Liver (tissue), 9 donors: ENCODE data around the gene XPNPEP3. TPM values are rescaled to one million over a fixed set of nuclear protein-coding genes. Genes with fewer than 3 reads are reported as not detected.

ENCODE experiments used
- DNase-seq: peaks from one replicate; pipeline ENCODE4 v3.0.0-alpha.2; 2017; ENCODE audit warnings: low spot score
- H3K27ac ChIP-seq, 2 donors: one replicate each; pipeline ENCODE4 v1.7.0; 2013; ENCODE audit warnings: inconsistent platforms in 2 of 2, low read length in 2 of 2, control low read depth in 1 of 2, low read depth in 1 of 2, mild to moderate bottlenecking in 1 of 2
- H3K27me3 ChIP-seq, 4 donors: one replicate each; pipeline versions ENCODE4 v1.6.1 to v1.7.0; 2013; ENCODE audit warnings: low read length in 3 of 4, inconsistent platforms in 1 of 4, mild to moderate bottlenecking in 1 of 4, moderate library complexity in 1 of 4; ENCODE audit not compliant: control insufficient read depth in 4 of 4, insufficient read depth in 4 of 4
- H3K36me3 ChIP-seq, 4 donors: one replicate each; pipeline versions ENCODE4 v1.6.1 to v1.7.0; 2013; ENCODE audit warnings: low read length in 3 of 4, mild to moderate bottlenecking in 3 of 4, low read depth in 1 of 4, moderate library complexity in 1 of 4; ENCODE audit not compliant: control insufficient read depth in 4 of 4, insufficient read depth in 3 of 4
- H3K4me1 ChIP-seq, 4 donors: one replicate each; pipeline versions ENCODE4 v1.6.1 to v1.7.0; 2013; ENCODE audit warnings: low read length in 3 of 4, mild to moderate bottlenecking in 3 of 4, moderate library complexity in 1 of 4; ENCODE audit not compliant: control insufficient read depth in 4 of 4, insufficient read depth in 4 of 4
- H3K4me3 ChIP-seq, 3 donors: one replicate each; pipeline versions ENCODE4 v1.6.1 to v1.7.0; 2013; ENCODE audit warnings: low read length in 3 of 3, control low read depth in 1 of 3, low read depth in 1 of 3, mild to moderate bottlenecking in 1 of 3
- H3K9ac ChIP-seq, 2 donors: one replicate each; pipeline ENCODE4 v1.7.0; 2013; ENCODE audit warnings: low read length in 2 of 2, mild to moderate bottlenecking in 2 of 2, moderate library complexity in 2 of 2, control low read depth in 1 of 2, low read depth in 1 of 2
- H3K9me3 ChIP-seq, 4 donors: one replicate each; pipeline versions ENCODE4 v1.6.1 to v1.7.0; 2013; ENCODE audit warnings: low read length in 3 of 4; ENCODE audit not compliant: control insufficient read depth in 4 of 4
- CTCF ChIP-seq: fragments of 150-350 bp; IDR thresholded peaks from 2 replicates; pipeline ENCODE4 v1.5.1; 2017; ENCODE audit warnings: improper control_type of control experiment, low read depth, low read length; ENCODE audit not compliant: missing input control
- FOXA2 ChIP-seq: IDR thresholded peaks from 2 replicates; pipeline ENCODE4 v1.6.1; 2016; ENCODE audit warnings: antibody characterized with exemption
- GABPA ChIP-seq, 2 donors: IDR thresholded peaks in 1 of 2; conservative IDR thresholded peaks in 1 of 2; 2 replicates each; pipeline ENCODE4 v1.6.1; 2016; ENCODE audit warnings: antibody characterized with exemption in 2 of 2, mild to moderate bottlenecking in 1 of 2, moderate library complexity in 1 of 2
- HNF4A ChIP-seq, 2 donors: conservative IDR thresholded peaks; 2 replicates each; pipeline ENCODE4 v1.6.1; 2016; ENCODE audit warnings: antibody characterized with exemption in 2 of 2, mild to moderate bottlenecking in 2 of 2
- HNF4G ChIP-seq: IDR thresholded peaks from 2 replicates; pipeline ENCODE4 v1.6.1; 2016; ENCODE audit warnings: antibody characterized with exemption
- JUND ChIP-seq, 2 donors: IDR thresholded peaks; 2 replicates each; pipeline ENCODE4 v1.6.1; 2016; ENCODE audit warnings: antibody characterized with exemption in 2 of 2
- MAX ChIP-seq: IDR thresholded peaks from 2 replicates; pipeline ENCODE4 v1.6.1; 2016; ENCODE audit warnings: antibody characterized with exemption
- NR2F2 ChIP-seq: IDR thresholded peaks from 2 replicates; pipeline ENCODE4 v1.6.1; 2016; ENCODE audit warnings: antibody characterized with exemption
- RAD21 ChIP-seq, 2 donors: IDR thresholded peaks; 2 replicates each; pipeline ENCODE4 v1.6.1; 2016; ENCODE audit warnings: antibody characterized with exemption in 2 of 2, mild to moderate bottlenecking in 2 of 2
- REST ChIP-seq: IDR thresholded peaks from 2 replicates; pipeline ENCODE4 v1.6.1; 2016; ENCODE audit warnings: antibody characterized with exemption, mild to moderate bottlenecking
- TAF1 ChIP-seq: conservative IDR thresholded peaks from 2 replicates; pipeline ENCODE4 v1.6.1; 2016; ENCODE audit warnings: antibody characterized with exemption, mild to moderate bottlenecking
- WGBS: extraction: QIAGEN DNeasy Blood & Tissue Kit; methylation state at CpG from one replicate; pipeline ENCODE4 v1.1.7; 2013; 5-methylcytosine and 5-hydroxymethylcytosine counted together
- polyA plus RNA-seq, 2 donors: library from polyadenylated mRNA; stranded (reverse) in 1 of 2; unstranded in 1 of 2; fragments of 200-250 nt in 1 of 2; fragments of >200 nt in 1 of 2; fragmentation: Nextera tagmentation in 1 of 2; extraction: Ambion mirVana in 1 of 2; gene quantifications; one replicate each; pipeline versions ENCODE4 v1.2.1 to v1.2.3, GENCODE V29; 2013 to 2015
- total RNA-seq, 2 donors: library from RNA; depleted of rRNA; stranded (reverse); fragments of >200 nt; gene quantifications; one replicate each; pipeline ENCODE4 v1.2.3, GENCODE V29; 2014
- donor health status: healthy.
- donor health status: healthy.
- donor health status: healthy.
- donor health status: healthy.
- donor health status: healthy.

Gene XPNPEP3
- total and polyA plus RNA-seq, 4 donors, result 5.5 to 16.4 (median 8.6) TPM

- Histone ChIP-seq H3K9ac (no peak overlapping the region), H3K4me1 (peaks cover 0 to 2% (median 0%) of the 10 kb centered on the region in 4 donors), H3K27me3 (no peaks in the 10 kb centered on the region), H3K9me3 (no peaks in the 10 kb centered on the region), H3K36me3 (peaks cover 13 to 73% (median 44%) of the 10 kb centered on the region in 4 donors), H3K27ac (no peak overlapping the region), H3K4me3 (no peak overlapping the region)
- TF ChIP-seq MAX (no peak), CTCF (no peak), REST (no peak), RAD21 (IDR thresholded peaks at IDR 0.05) (no peak)
- DNase-seq, result no peak
- WGBS, result 77% methylated on average over 3 of the region's 3 CpGs
Observed at GRCh38 chr22:40838486-40838885, 18.5 kb upstream of the XPNPEP3 start.

- no peak overlapping the region for H3K9ac ChIP-seq
Observed at GRCh38 chr22:40844951-40845350, 12.0 kb upstream of the XPNPEP3 start.

More at GRCh38 chr22:40844951-40845350, 12.0 kb upstream of the XPNPEP3 start:
- 96% methylated on average over 3 of the region's 3 CpGs for WGBS
- Histone ChIP-seq H3K4me1 (no peaks in the 10 kb centered on the region), H3K27ac (no peak overlapping the region), H3K9me3 (no peaks in the 10 kb centered on the region), H3K36me3 (peaks cover 8 to 61% (median 47%) of the 10 kb centered on the region in 4 donors), H3K4me3 (no peak overlapping the region), H3K27me3 (no peaks in the 10 kb centered on the region)
- no peak for TF ChIP-seq NR2F2
- TF ChIP-seq GABPA (IDR thresholded peaks at IDR 0.05 in 1 of 2, conservative IDR thresholded peaks at IDR 0.05 in 1 of 2), result no peak
- no peak for TF ChIP-seq CTCF
- no peak for TF ChIP-seq JUND (IDR thresholded peaks at IDR 0.05)
- no peak for TF ChIP-seq TAF1
- TF ChIP-seq HNF4G, result no peak
- no peak for TF ChIP-seq HNF4A (conservative IDR thresholded peaks at IDR 0.05)
- TF ChIP-seq FOXA2, result no peak
- DNase-seq, result no peak
